ENCODE results near the gene MATCAP1.

MATCAP1 gene

GRCh38 chr16:67144943-67145342, 38.8 kb downstream of the MATCAP1 start:
- TF ChIP-seq CTCF (IDR thresholded peaks at IDR 0.05; ENCODE audit: low read depth, low read length, poor library complexity, severe bottlenecking) = no peak
- no peak for TF ChIP-seq EZH2phosphoT487 (IDR thresholded peaks at IDR 0.05; ENCODE audit: borderline replicate concordance, low read length)
- Histone ChIP-seq H3F3A (ENCODE audit: control insufficient read depth, insufficient read depth) (no peaks in the 10 kb centered on the region; the same call in 1 of the 2 replicates), H3K36me3 (ENCODE audit: control insufficient read depth, low read length) (peaks cover 64% of the 10 kb centered on the region), H4K20me1 (ENCODE audit: control insufficient read depth, insufficient read depth, low read depth, low read length) (no peaks in the 10 kb centered on the region), H3K4me2 (ENCODE audit: low read length) (no peak overlapping the region), H3K79me2 (ENCODE audit: control insufficient read depth, low read length) (no peaks in the 10 kb centered on the region), H3K9me2 (replicated peaks; ENCODE audit: control insufficient read depth, low read length) (no peaks in the 10 kb centered on the region), H3K9me3 (ENCODE audit: control insufficient read depth, insufficient read depth, low read length) (no peaks in the 10 kb centered on the region), H3K4me3 (ENCODE audit: low read length) (no peak overlapping the region), H3K27me3 (ENCODE audit: control insufficient read depth, low read length) (no peaks in the 10 kb centered on the region), H3K4me1 (ENCODE audit: control insufficient read depth, low read length) (no peaks in the 10 kb centered on the region), H3K27ac (ENCODE audit: low read depth, low read length) (no peak overlapping the region)

- H3K9me3 ChIP-seq (ENCODE audit: control insufficient read depth, insufficient read depth, low read length) = no peaks in the 10 kb centered on the region
- H3K9me2 ChIP-seq (replicated peaks; ENCODE audit: control insufficient read depth, low read length) = no peaks in the 10 kb centered on the region
- H3K27me3 ChIP-seq (ENCODE audit: control insufficient read depth, low read length) = no peaks in the 10 kb centered on the region
- peaks cover 70% of the 10 kb centered on the region for H3K36me3 ChIP-seq (ENCODE audit: control insufficient read depth, low read length)
- no peaks in the 10 kb centered on the region for H4K20me1 ChIP-seq (ENCODE audit: control insufficient read depth, insufficient read depth, low read depth, low read length)
- H3F3A ChIP-seq (ENCODE audit: control insufficient read depth, insufficient read depth) = no peaks in the 10 kb centered on the region
- no peak overlapping the region for H3K4me2 ChIP-seq (ENCODE audit: low read length)
- no peak overlapping the region for H3K4me3 ChIP-seq (ENCODE audit: low read length)
- H3K27ac ChIP-seq (ENCODE audit: low read depth, low read length) = no peak overlapping the region
- H3K4me1 ChIP-seq (ENCODE audit: control insufficient read depth, low read length) = no peaks in the 10 kb centered on the region
- H3K79me2 ChIP-seq (ENCODE audit: control insufficient read depth, low read length) = no peaks in the 10 kb centered on the region
- TF ChIP-seq CTCF (IDR thresholded peaks at IDR 0.05; ENCODE audit: low read depth, low read length, poor library complexity, severe bottlenecking) (no peak), EZH2phosphoT487 (IDR thresholded peaks at IDR 0.05; ENCODE audit: borderline replicate concordance, low read length) (no peak)
Measured at GRCh38 chr16:67142342-67142741, 41.4 kb downstream of the MATCAP1 start.

- Histone ChIP-seq H3K4me1 (ENCODE audit: control insufficient read depth, low read length) (no peaks in the 10 kb centered on the region), H3F3A (ENCODE audit: control insufficient read depth, insufficient read depth) (no peaks in the 10 kb centered on the region), H4K20me1 (ENCODE audit: control insufficient read depth, insufficient read depth, low read depth, low read length) (no peaks in the 10 kb centered on the region), H3K27me3 (ENCODE audit: control insufficient read depth, low read length) (no peaks in the 10 kb centered on the region), H3K36me3 (ENCODE audit: control insufficient read depth, low read length) (peaks cover 62% of the 10 kb centered on the region), H3K27ac (ENCODE audit: low read depth, low read length) (no peak overlapping the region), H3K79me2 (ENCODE audit: control insufficient read depth, low read length) (no peaks in the 10 kb centered on the region), H3K4me3 (ENCODE audit: low read length) (no peak overlapping the region), H3K4me2 (ENCODE audit: low read length) (no peak overlapping the region), H3K9me3 (ENCODE audit: control insufficient read depth, insufficient read depth, low read length) (no peaks in the 10 kb centered on the region), H3K9me2 (replicated peaks; ENCODE audit: control insufficient read depth, low read length) (no peaks in the 10 kb centered on the region)
- TF ChIP-seq CTCF (IDR thresholded peaks at IDR 0.05; ENCODE audit: low read depth, low read length, poor library complexity, severe bottlenecking) (no peak), EZH2phosphoT487 (IDR thresholded peaks at IDR 0.05; ENCODE audit: borderline replicate concordance, low read length) (no peak)
Measured at GRCh38 chr16:67141391-67141790, 42.4 kb downstream of the MATCAP1 start.

DNA sequence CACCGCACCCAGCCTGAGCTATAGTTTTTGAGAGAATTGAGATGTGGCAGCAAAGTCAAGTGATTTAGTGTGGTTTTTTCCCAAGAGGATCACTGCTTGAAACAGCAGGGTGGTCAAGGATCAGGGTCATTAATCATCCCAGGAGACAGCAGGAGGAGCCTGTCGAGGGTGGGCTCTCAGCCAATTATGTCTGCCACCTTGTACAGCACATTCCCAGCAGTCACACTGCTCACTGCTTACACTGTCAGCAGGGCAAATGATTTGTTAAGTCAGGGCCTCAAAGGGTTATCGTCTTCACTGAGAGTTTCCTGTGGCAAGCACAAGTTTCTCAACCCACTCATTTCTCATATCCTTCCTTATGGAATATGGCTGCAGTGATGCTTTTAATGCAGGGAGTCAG, 46.2 kb downstream of the MATCAP1 start:
- H3K27me3 ChIP-seq (ENCODE audit: control insufficient read depth, low read length) = no peaks in the 10 kb centered on the region
- H3F3A ChIP-seq (ENCODE audit: control insufficient read depth, insufficient read depth) = no peaks in the 10 kb centered on the region
- H4K20me1 ChIP-seq (ENCODE audit: control insufficient read depth, insufficient read depth, low read depth, low read length) = no peaks in the 10 kb centered on the region
- no peaks in the 10 kb centered on the region for H3K9me2 ChIP-seq (replicated peaks; ENCODE audit: control insufficient read depth, low read length)
- H3K36me3 ChIP-seq (ENCODE audit: control insufficient read depth, low read length) = peaks cover 60% of the 10 kb centered on the region
- no peak overlapping the region for H3K4me2 ChIP-seq (ENCODE audit: low read length)
- H3K9me3 ChIP-seq (ENCODE audit: control insufficient read depth, insufficient read depth, low read length) = no peaks in the 10 kb centered on the region
- H3K79me2 ChIP-seq (ENCODE audit: control insufficient read depth, low read length) = no peaks in the 10 kb centered on the region
- TF ChIP-seq CTCF (IDR thresholded peaks at IDR 0.05; ENCODE audit: low read depth, low read length, poor library complexity, severe bottlenecking) = no peak
- no peak for TF ChIP-seq EZH2phosphoT487 (IDR thresholded peaks at IDR 0.05; ENCODE audit: borderline replicate concordance, low read length)
- H3K4me3 ChIP-seq (ENCODE audit: low read length) = no peak overlapping the region
- H3K4me1 ChIP-seq (ENCODE audit: control insufficient read depth, low read length) = no peaks in the 10 kb centered on the region
- no peak overlapping the region for H3K27ac ChIP-seq (ENCODE audit: low read depth, low read length)
